Right lobe of liver (tissue), 6 donors: ENCODE results near the gene CST11. TPM values are rescaled to one million over a fixed set of nuclear protein-coding genes. Genes with fewer than 3 reads are reported as not detected.

Source experiments
- ATAC-seq, 4 donors: fragments of 200-7000 bp; cut with Tn5 transposase; one replicate each; pipeline ENCODE4 v1.9.1; 2020; ENCODE audit warnings: mild to moderate bottlenecking in 4 of 4, moderate library complexity in 4 of 4
- DNase-seq, 3 donors: peaks; one replicate each; pipeline ENCODE4 v3.0.0-alpha.2; 2020
- H3K27ac ChIP-seq, 3 donors: fragments of 200-600 bp; one replicate each; pipeline ENCODE4 v1.8.0; 2022
- H3K27me3 ChIP-seq, 2 donors: fragments of 200-600 bp; one replicate each; pipeline ENCODE4 v1.8.0; 2022
- H3K36me3 ChIP-seq, 4 donors: fragments of 200-600 bp; sonication (generic) in 1 of 4; one replicate each; pipeline versions ENCODE4 v1.5.1 to v1.8.0; 2017 to 2022; ENCODE audit warnings: control low read depth in 1 of 4
- H3K4me1 ChIP-seq, 4 donors: fragments of 200-600 bp; sonication (generic) in 1 of 4; one replicate each; pipeline versions ENCODE4 v1.5.1 to v1.8.0; 2017 to 2022; ENCODE audit warnings: control low read depth in 1 of 4
- H3K4me3 ChIP-seq, 3 donors: fragments of 200-600 bp; one replicate each; pipeline ENCODE4 v1.8.0; 2022
- H3K9me3 ChIP-seq, 4 donors: fragments of 200-600 bp; sonication (generic) in 1 of 4; one replicate each; pipeline versions ENCODE4 v1.5.1 to v1.8.0; 2017 to 2022; ENCODE audit warnings: control low read depth in 1 of 4
- CTCF ChIP-seq, 4 donors: fragments of 200-600 bp in 3 of 4; fragments of 450-650 bp in 1 of 4; IDR thresholded peaks; one replicate each; pipeline versions ENCODE4 v1.5.1 to v1.8.0; 2016 to 2022; ENCODE audit warnings: antibody characterized with exemption in 4 of 4, mild to moderate bottlenecking in 2 of 4
- POLR2A ChIP-seq: fragments of 450-650 bp; IDR thresholded peaks from one replicate; pipeline ENCODE4 v1.6.1; 2017; ENCODE audit warnings: antibody characterized with exemption, mild to moderate bottlenecking
- WGBS: methylation state at CpG from one replicate; pipeline ENCODE4 v1.1.6; 2018; ENCODE audit warnings: low coverage, low lambda C conversion rate; ENCODE audit not compliant: insufficient coverage; ENCODE audit errors: missing lambda C conversion rate; 5-methylcytosine and 5-hydroxymethylcytosine counted together
- intact Hi-C, 2 donors: fragments of 100-400 bp; cut with DNase I; formaldehyde crosslinking; loops; one replicate each; pipeline versions ENCODE4 v1.11.2 to v1.14.1; 2022
- total RNA-seq, 6 experiments: library from RNA; depleted of rRNA in 2 of 6; stranded (reverse); fragments of >200 nt in 2 of 6; fragmentation: NEBNext Ultra II Directional in 3 of 6; extraction: Animal tissue kit (Norgen Biotek cat#: 25700) in 3 of 6; gene quantifications; one replicate each; pipeline versions ENCODE4 v1.1.0 to v1.2.4, GENCODE V29; 2016 to 2023
- donor health status: DM: no; HTN: yes; CAD: no.
- donor health status: DM: no; HTN: no; CAD: no.
- donor health status: DM: no; HTN: no; CAD: no.
- donor health status: DM: no; HTN: yes; CAD: no.
- donor health status: DM: no; HTN: yes; CAD: no.

Gene CST11
- total RNA-seq, 6 experiments from 2014 or later, result not detected

- ATAC-seq (no peak), DNase-seq (no peak)
- Histone ChIP-seq H3K9me3 (no peaks in the 10 kb centered on the region), H3K27ac (no peak overlapping the region), H3K27me3 (no peaks in the 10 kb centered on the region), H3K4me3 (no peak overlapping the region), H3K4me1 (no peaks in the 10 kb centered on the region), H3K36me3 (no peaks in the 10 kb centered on the region)
- TF ChIP-seq POLR2A, result no peak
- no peak for TF ChIP-seq CTCF (IDR thresholded peaks at IDR 0.05)
- intact Hi-C loops, result loop anchor here in 1 of 2 donors (10.0 kb wide), 1 partner anchor 157 kb away; the partner anchor contains the start of gene CST9
- WGBS, result 83% methylated on average over 4 of the region's 5 CpGs
Observed at GRCh38 chr20:23448167-23448566, 4.5 kb downstream of the CST11 start.

- H3K27ac ChIP-seq, result no peak overlapping the region
- WGBS, result 23% methylated on average over 2 of the region's 8 CpGs
- intact Hi-C loops, result loop anchor here in 1 of 2 donors (10.0 kb wide), 1 partner anchor 158 kb away; the partner anchor contains the start of gene CST9
- H3K27me3 ChIP-seq, result no peaks in the 10 kb centered on the region
- H3K36me3 ChIP-seq, result no peaks in the 10 kb centered on the region
- DNase-seq (peak in 1 of 3 donors; percentile 52), ATAC-seq (peak; percentile 62 to 70 (median 66))
- H3K4me3 ChIP-seq, result no peak overlapping the region
- no peaks in the 10 kb centered on the region for H3K9me3 ChIP-seq
- no peaks in the 10 kb centered on the region for H3K4me1 ChIP-seq
- TF ChIP-seq POLR2A, result no peak
- peak; percentile 37 to 52 (median 44) for TF ChIP-seq CTCF (IDR thresholded peaks at IDR 0.05)
Observed at GRCh38 chr20:23446505-23446904, 6.2 kb downstream of the CST11 start.

- H3K4me3 ChIP-seq, result no peak overlapping the region
- no peaks in the 10 kb centered on the region for H3K4me1 ChIP-seq
- 93% methylated on average over 2 of the region's 7 CpGs for WGBS
- intact Hi-C loops, result loop anchor here in 1 of 2 donors (10.0 kb wide), 1 partner anchor 159 kb away; the partner anchor contains the start of gene CST9
- DNase-seq, result no peak
- H3K9me3 ChIP-seq, result no peaks in the 10 kb centered on the region
- no peak overlapping the region for H3K27ac ChIP-seq
- no peaks in the 10 kb centered on the region for H3K27me3 ChIP-seq
- H3K36me3 ChIP-seq, result no peaks in the 10 kb centered on the region
- TF ChIP-seq CTCF (IDR thresholded peaks at IDR 0.05) (no peak), POLR2A (no peak)
- ATAC-seq, result no peak
Observed at GRCh38 chr20:23445596-23446217, 7.0 kb downstream of the CST11 start.

GRCh38 chr20:23444859-23445258, 7.8 kb downstream of the CST11 start:
- Histone ChIP-seq H3K27me3 (no peaks in the 10 kb centered on the region), H3K9me3 (no peaks in the 10 kb centered on the region), H3K36me3 (no peaks in the 10 kb centered on the region), H3K27ac (no peak overlapping the region), H3K4me1 (no peaks in the 10 kb centered on the region), H3K4me3 (no peak overlapping the region)
- 68% methylated on average over 4 of the region's 4 CpGs for WGBS
- intact Hi-C loops, result loop anchor here (5.0 to 10.0 kb wide), 2 partner anchors 157 to 160 kb away; partner anchors contain the start of gene CST9 (in 1 of the 2)
- TF ChIP-seq POLR2A, result no peak
- no peak for TF ChIP-seq CTCF (IDR thresholded peaks at IDR 0.05)
- no peak for ATAC-seq
- DNase-seq, result no peak
